ENCODE results near the gene WNK3.

WNK3 gene

GRCh38 chrX:54237014-54237413 is 120.8 kb downstream of the WNK3 start:
- DNase-seq: no peak

- DNase-seq: no peak
Observed at GRCh38 chrX:54230435-54231148, 127.3 kb downstream of the WNK3 start.

- no peak for DNase-seq
Observed at GRCh38 chrX:54223581-54223980, 134.3 kb downstream of the WNK3 start.

GRCh38 chrX:54213603-54214002 is 144.2 kb downstream of the WNK3 start:
- no peak for DNase-seq

- no peak for DNase-seq
Observed at GRCh38 chrX:54208531-54208930, 149.3 kb downstream of the WNK3 start.

- no peak for DNase-seq
Observed at GRCh38 chrX:54198262-54198661, 159.6 kb downstream of the WNK3 start.

- DNase-seq: no peak
Observed at GRCh38 chrX:54194982-54195588, 162.8 kb downstream of the WNK3 start.

GRCh38 chrX:54193085-54193821 is 164.6 kb downstream of the WNK3 start:
- DNase-seq: no peak

- DNase-seq: no peak
Observed at GRCh38 chrX:54184474-54184873, 173.4 kb downstream of the WNK3 start.

- peak; percentile 51 to 71 for DNase-seq
Observed at GRCh38 chrX:54182864-54183613, 174.8 kb downstream of the WNK3 start, which contains the start of gene FAM120C. Gene FAM120C (minus strand): TSS chrX:54183254. CDS start chrX:54183198, 56 bp downstream.

- peak in 1 of 2 experiments; percentile 11 for DNase-seq
Observed at GRCh38 chrX:54182194-54182863, 175.5 kb downstream of the WNK3 start.

GRCh38 chrX:54181202-54181953 is 176.5 kb downstream of the WNK3 start:
- no peak for DNase-seq

GRCh38 chrX:54180403-54180802 is 177.4 kb downstream of the WNK3 start:
- DNase-seq: no peak

GRCh38 chrX:54178100-54178940 is 179.5 kb downstream of the WNK3 start:
- no peak for DNase-seq

GRCh38 chrX:54177306-54177705 is 180.5 kb downstream of the WNK3 start:
- DNase-seq: no peak

- DNase-seq: no peak
Observed at GRCh38 chrX:54173791-54174190, 184.1 kb downstream of the WNK3 start.

- DNase-seq: no peak
Observed at GRCh38 chrX:54172455-54172854, 185.4 kb downstream of the WNK3 start.

- DNase-seq: no peak
Observed at GRCh38 chrX:54171527-54172250, 186.2 kb downstream of the WNK3 start.

- DNase-seq: no peak
Observed at GRCh38 chrX:54171091-54171490, 186.8 kb downstream of the WNK3 start.

GRCh38 chrX:54166915-54167314 is 190.9 kb downstream of the WNK3 start:
- DNase-seq: no peak
